GM12865 (cell line): ENCODE data around the gene GGA1.

Experiments
- DNase-seq: peaks from one replicate; pipeline ENCODE4 v3.0.0; 2010; ENCODE audit warnings: low read depth
- H3K4me3 ChIP-seq: 2 replicates; pipeline ENCODE4 v1.5.1; 2011; ENCODE audit warnings: mild to moderate bottlenecking, low read depth, low read length, control low read depth
- TF ChIP-seq, protein P1 (sequence below): IDR thresholded peaks from 2 replicates; pipeline ENCODE4 v1.5.1; 2011; ENCODE audit warnings: low read length, control low read depth, low read depth, inconsistent platforms; ENCODE audit not compliant: insufficient read depth; ENCODE audit errors: missing control alignments

GGA1 gene

DNA sequence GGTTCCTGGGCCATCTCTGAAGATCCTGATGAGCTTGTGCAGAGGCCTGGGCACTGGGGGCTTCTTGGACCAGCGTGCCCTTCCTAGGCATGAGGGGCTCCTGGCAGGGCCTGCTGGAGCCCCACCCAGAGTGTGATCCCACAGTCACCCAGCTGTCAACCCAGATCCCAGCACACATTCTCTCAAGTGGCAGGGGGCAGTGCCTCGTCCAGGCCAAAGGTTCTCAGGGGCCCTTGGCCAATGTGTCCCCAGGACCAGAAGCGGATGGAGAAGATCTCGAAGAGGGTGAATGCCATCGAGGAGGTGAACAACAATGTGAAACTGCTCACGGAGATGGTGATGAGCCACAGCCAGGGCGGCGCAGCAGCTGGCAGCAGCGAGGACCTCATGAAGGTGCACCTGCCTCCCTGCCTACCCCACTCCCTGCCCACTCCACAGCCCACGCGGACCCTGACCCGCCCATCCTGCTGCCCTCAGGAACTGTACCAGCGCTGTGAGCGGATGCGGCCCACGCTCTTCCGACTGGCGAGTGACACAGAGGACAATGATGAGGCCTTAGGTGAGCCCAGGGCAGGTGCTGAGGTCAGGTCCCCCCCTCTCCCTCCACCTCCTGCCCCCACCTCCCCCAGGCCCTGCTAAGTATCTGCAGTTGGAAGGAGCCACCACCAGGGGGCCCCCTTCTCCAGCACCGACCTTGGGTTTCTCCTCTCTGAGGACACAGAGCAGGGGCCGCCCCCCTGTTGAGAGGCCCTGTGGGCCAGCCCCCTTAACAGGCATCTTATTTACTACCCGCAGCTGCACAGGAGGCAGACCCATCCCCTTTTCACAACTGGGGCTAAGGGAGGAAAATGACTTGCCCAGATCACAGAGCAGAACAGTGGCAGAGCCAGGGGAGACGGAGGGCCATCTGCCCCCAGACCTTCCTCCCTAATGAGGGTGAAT lies 14.7 kb downstream of the GGA1 start:
- TF ChIP-seq, protein P1, sequence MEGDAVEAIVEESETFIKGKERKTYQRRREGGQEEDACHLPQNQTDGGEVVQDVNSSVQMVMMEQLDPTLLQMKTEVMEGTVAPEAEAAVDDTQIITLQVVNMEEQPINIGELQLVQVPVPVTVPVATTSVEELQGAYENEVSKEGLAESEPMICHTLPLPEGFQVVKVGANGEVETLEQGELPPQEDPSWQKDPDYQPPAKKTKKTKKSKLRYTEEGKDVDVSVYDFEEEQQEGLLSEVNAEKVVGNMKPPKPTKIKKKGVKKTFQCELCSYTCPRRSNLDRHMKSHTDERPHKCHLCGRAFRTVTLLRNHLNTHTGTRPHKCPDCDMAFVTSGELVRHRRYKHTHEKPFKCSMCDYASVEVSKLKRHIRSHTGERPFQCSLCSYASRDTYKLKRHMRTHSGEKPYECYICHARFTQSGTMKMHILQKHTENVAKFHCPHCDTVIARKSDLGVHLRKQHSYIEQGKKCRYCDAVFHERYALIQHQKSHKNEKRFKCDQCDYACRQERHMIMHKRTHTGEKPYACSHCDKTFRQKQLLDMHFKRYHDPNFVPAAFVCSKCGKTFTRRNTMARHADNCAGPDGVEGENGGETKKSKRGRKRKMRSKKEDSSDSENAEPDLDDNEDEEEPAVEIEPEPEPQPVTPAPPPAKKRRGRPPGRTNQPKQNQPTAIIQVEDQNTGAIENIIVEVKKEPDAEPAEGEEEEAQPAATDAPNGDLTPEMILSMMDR, result peak; percentile 88
- DNase-seq, result peak; percentile 70
- H3K4me3 ChIP-seq, result no peak overlapping the region

DNA sequence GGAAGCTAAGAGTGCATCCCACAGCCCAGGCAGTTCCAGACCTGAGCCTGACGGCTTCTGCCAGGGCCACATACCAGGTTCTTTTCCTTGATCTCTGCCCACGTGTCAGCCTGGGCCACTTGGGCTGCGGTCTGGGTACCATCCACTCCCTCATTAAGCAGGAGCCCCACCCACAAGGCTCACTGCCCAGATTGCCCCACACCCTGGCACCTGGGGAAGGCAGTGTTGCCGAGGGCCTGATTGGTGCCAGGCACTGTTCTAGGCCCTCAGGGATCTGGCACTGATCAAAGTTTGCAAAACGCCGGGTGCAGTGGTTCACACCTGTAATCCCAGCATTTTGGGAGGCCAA lies 15.4 kb downstream of the GGA1 start:
- DNase-seq, result no peak
- TF ChIP-seq, protein P1, result no peak
- no peak overlapping the region for H3K4me3 ChIP-seq

DNA sequence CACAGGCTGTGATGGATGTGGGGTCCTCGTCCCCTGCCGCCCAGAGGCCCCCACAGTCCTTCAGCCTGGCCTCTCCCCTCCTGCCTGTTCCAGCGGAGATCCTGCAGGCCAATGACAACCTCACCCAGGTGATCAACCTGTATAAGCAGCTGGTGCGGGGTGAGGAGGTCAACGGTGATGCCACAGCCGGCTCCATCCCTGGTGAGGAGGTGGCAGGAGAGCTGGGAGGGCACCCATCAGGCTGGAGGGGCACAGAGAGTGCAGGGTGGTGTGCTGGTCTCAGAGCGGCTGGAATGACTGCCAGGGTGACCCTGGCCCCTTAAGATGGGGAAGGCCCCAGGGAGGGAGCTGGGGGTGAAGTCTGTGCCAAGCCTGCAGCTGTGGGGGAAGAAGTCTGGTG lies 16.2 kb downstream of the GGA1 start:
- no peak overlapping the region for H3K4me3 ChIP-seq
- TF ChIP-seq, protein P1, result no peak
- no peak for DNase-seq

DNA sequence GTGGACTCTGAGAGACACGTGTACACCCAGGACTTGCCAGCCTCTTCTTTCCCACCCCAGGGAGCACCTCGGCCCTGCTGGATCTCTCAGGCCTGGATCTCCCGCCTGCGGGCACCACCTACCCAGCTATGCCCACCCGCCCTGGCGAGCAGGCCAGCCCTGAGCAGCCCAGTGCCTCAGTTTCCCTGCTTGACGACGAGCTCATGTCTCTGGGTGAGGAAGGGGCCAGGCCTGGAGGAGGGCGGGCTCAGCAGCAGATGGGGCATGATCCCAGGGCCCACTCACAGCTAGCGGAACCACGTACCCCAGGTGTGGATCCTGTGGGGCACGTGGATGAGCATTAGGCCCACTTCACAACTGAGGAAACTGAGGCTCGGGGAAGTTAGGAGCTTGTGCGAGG lies 17.1 kb downstream of the GGA1 start:
- no peak for DNase-seq
- TF ChIP-seq, protein P1, result no peak
- no peak overlapping the region for H3K4me3 ChIP-seq

DNA sequence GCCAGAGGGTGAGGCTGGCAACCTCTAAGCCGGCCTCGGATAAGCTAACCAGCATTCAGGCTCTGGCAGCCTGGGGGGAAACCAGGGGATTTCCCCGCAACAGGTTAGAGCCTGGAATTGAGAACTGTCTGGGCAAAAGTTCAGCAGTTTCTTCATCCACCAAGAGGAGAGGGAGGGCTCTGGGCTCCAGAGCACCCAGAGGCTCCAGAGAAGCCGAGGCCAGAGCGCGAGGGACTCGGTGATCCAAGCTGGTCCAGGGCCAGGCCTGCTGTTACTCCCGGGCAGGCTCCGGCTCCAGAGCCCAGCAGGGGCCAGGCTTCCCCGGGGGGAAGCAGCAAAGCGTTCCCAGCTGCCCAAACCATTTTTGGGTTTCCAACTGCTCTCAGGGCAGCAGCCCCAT lies 17.5 kb downstream of the GGA1 start:
- DNase-seq, result peak; percentile 51
- no peak overlapping the region for H3K4me3 ChIP-seq
- TF ChIP-seq, protein P1, result no peak

DNA sequence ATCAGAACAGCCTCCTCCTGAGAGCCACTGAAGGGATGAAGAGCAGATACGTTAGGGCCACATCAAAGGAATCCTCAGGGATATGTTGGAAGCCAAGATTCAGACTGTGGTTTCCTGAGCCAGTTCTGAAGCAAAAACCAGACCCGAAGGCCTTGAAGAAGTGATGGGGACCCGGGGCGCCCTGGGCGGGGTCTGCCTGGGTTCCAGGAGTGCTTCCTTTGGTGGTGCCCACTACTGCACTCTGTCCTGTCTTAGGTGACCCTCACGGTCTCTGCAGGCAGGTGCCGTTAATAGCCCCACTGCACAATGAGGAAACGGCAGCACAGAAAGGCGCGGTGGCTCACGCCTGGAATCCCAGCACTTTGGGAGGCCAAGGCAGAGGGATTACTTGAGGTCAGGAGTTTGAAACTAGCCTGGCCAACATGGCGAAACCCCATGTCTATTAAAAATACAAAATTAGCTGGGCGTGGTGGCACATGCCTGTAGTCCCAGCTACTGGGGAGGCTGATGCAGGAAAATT lies 18.0 kb downstream of the GGA1 start:
- DNase-seq, result no peak
- H3K4me3 ChIP-seq, result no peak overlapping the region
- TF ChIP-seq, protein P1, result no peak
